Upper lobe of left lung (tissue), 6 donors: Measurements from ENCODE around the gene TASP1. TPM values are rescaled to one million over a fixed set of nuclear protein-coding genes. Genes with fewer than 3 reads are reported as not detected.

Experiments used
- ATAC-seq, 2 donors: fragments of 200-7000 bp; cut with Tn5 transposase; one replicate each; pipeline ENCODE4 v1.9.1; 2022; ENCODE audit warnings: mild to moderate bottlenecking in 2 of 2, moderate library complexity in 2 of 2; ENCODE audit not compliant: low FRiP score in 2 of 2
- DNase-seq, 2 donors: peaks; one replicate each; pipeline ENCODE4 v3.0.0-alpha.2; 2019 to 2020
- H3K27ac ChIP-seq, 4 donors: fragments of 200-600 bp; sonication (generic); one replicate each; pipeline ENCODE4 v1.5.1; 2016 to 2019
- H3K27me3 ChIP-seq, 4 donors: fragments of 200-600 bp; sonication (generic); one replicate each; pipeline ENCODE4 v1.5.1; 2017 to 2019
- H3K36me3 ChIP-seq, 4 donors: fragments of 200-600 bp; sonication (generic); one replicate each; pipeline ENCODE4 v1.5.1; 2016 to 2019
- H3K4me1 ChIP-seq, 4 donors: fragments of 200-600 bp; sonication (generic); one replicate each; pipeline ENCODE4 v1.5.1; 2018 to 2019
- H3K4me3 ChIP-seq, 4 donors: fragments of 200-600 bp; sonication (generic); one replicate each; pipeline ENCODE4 v1.5.1; 2017 to 2019; ENCODE audit warnings: mild to moderate bottlenecking in 2 of 4, moderate library complexity in 1 of 4
- H3K9me3 ChIP-seq, 4 donors: fragments of 200-600 bp; sonication (generic); one replicate each; pipeline ENCODE4 v1.5.1; 2018 to 2019
- EP300 ChIP-seq, 4 donors: sonication (generic); formaldehyde crosslinking; IDR thresholded peaks; one replicate each; pipeline ENCODE4 v1.5.1; 2017; ENCODE audit warnings: antibody characterized with exemption in 4 of 4, control low read depth in 2 of 4
- POLR2A ChIP-seq, 4 donors: fragments of 450-650 bp; IDR thresholded peaks; one replicate each; pipeline ENCODE4 v1.5.1; 2016 to 2017; ENCODE audit warnings: antibody characterized with exemption in 4 of 4, mild to moderate bottlenecking in 2 of 4
- POLR2AphosphoS5 ChIP-seq, 2 donors: sonication (generic); formaldehyde crosslinking; IDR thresholded peaks; one replicate each; pipeline ENCODE4 v1.5.1; 2017; ENCODE audit warnings: antibody characterized with exemption in 2 of 2
- WGBS, 2 donors: methylation state at CpG; one replicate each; pipeline ENCODE4 v1.1.5; 2017 to 2018; 5-methylcytosine and 5-hydroxymethylcytosine counted together
- total RNA-seq, 6 donors: library from RNA; depleted of rRNA in 4 of 6; stranded (reverse); fragments of >200 nt in 4 of 6; gene quantifications; one replicate each; pipeline versions ENCODE4 v1.1.0 to v1.2.1, GENCODE V29; 2016 to 2021
- TF ChIP-seq, protein P1 (sequence below), 6 experiments: fragments of 450-650 bp in 4 of 6; fragments of 200-600 bp in 2 of 6; sonication (generic) in 2 of 6; IDR thresholded peaks; one replicate each; pipeline ENCODE4 v1.5.1; 2016 to 2019; ENCODE audit warnings: antibody characterized with exemption in 6 of 6
- donor health status: DM: no; HTN: no; CAD: no; lungs with moderate emphysema.
- donor health status: DM: no; HTN: yes; CAD: no; lungs with severe emphysema.

TASP1 gene
- total RNA-seq, 6 donors from 2014 or later: 12.4 to 21.1 (median 14.0) TPM

DNA sequence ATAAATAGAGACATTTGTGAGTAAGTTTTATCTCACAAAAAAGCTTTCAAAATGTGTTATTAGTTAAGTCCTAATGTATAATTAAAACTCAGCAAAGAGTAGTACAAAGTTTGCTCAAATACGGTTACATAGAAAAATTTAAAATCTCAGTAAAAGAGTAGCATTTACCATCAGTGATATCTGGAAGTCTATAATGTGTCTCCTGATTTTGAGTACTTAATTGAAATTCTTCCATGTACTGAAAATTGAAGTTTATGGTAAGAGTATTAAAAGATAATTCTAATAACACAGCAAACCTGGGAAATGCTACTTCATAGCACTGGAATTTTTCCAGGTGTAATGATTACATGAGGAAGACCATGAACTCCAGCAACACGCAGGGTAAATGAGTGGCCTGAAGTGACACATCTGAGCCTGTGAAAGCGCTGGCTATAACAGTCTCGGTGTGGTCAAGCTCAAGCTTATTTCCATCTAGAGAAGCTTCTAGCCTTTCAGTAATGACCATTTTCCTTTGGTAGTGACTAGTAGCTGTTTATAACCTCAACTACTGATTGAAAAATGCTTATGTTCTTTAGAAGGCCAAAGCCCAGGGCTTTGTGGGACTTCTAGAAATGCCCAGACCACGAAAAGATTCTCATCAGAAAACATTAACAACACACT is 214.4 kb downstream of the TASP1 start:
- ATAC-seq (no peak), DNase-seq (no peak)
- Histone ChIP-seq H3K27ac (no peak overlapping the region), H3K4me1 (peaks cover 0 to 5% (median 2%) of the 10 kb centered on the region in 4 donors), H3K36me3 (no peaks in the 10 kb centered on the region), H3K9me3 (no peaks in the 10 kb centered on the region), H3K4me3 (no peak overlapping the region), H3K27me3 (no peaks in the 10 kb centered on the region)
- TF ChIP-seq POLR2A (IDR thresholded peaks at IDR 0.05): no peak
- TF ChIP-seq EP300 (IDR thresholded peaks at IDR 0.05): no peak
- TF ChIP-seq, protein P1, sequence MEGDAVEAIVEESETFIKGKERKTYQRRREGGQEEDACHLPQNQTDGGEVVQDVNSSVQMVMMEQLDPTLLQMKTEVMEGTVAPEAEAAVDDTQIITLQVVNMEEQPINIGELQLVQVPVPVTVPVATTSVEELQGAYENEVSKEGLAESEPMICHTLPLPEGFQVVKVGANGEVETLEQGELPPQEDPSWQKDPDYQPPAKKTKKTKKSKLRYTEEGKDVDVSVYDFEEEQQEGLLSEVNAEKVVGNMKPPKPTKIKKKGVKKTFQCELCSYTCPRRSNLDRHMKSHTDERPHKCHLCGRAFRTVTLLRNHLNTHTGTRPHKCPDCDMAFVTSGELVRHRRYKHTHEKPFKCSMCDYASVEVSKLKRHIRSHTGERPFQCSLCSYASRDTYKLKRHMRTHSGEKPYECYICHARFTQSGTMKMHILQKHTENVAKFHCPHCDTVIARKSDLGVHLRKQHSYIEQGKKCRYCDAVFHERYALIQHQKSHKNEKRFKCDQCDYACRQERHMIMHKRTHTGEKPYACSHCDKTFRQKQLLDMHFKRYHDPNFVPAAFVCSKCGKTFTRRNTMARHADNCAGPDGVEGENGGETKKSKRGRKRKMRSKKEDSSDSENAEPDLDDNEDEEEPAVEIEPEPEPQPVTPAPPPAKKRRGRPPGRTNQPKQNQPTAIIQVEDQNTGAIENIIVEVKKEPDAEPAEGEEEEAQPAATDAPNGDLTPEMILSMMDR (IDR thresholded peaks at IDR 0.05): no peak
- TF ChIP-seq POLR2AphosphoS5 (IDR thresholded peaks at IDR 0.05): no peak
- WGBS, 2 donors: 94 to 96% methylated on average over 5 of the region's 5 CpGs

DNA sequence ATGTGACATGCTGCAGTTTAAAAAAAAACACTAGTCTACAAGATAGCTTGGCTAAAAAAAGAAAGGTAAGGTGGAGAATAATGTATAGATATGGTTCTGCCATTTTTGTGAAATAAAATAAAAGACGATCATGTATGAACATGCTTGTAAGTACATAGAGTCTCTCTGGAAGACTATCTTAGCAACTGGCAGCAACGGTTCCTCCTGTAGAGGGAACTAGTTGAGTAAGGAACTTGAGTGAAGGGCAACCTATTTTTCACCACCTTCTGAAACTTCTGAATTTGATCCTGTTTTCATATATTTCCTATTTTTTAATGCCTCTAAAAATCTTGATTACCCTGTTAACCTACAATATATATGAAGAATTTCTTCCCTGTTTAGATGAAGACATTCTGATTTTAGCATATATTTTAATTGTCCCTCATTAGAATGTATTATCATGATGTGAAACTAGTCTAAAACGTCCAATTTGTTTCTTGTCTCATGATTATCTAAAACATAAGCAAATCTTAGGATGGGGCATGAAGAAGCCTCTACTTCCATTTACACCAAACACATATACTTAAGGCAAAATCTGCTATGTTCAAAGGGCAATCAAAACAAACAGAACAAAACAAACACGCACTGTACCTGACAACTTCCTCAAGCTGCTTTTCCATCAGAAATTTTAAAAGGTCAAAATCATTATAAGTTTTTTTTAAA is 215.1 kb downstream of the TASP1 start:
- Histone ChIP-seq H3K27me3 (no peaks in the 10 kb centered on the region), H3K9me3 (no peaks in the 10 kb centered on the region), H3K36me3 (no peaks in the 10 kb centered on the region), H3K4me1 (peaks cover 0 to 5% (median 4%) of the 10 kb centered on the region in 4 donors), H3K4me3 (no peak overlapping the region), H3K27ac (no peak overlapping the region)
- no peak for TF ChIP-seq EP300 (IDR thresholded peaks at IDR 0.05)
- TF ChIP-seq POLR2AphosphoS5 (IDR thresholded peaks at IDR 0.05): no peak
- no peak for TF ChIP-seq POLR2A (IDR thresholded peaks at IDR 0.05)
- TF ChIP-seq, protein P1 (IDR thresholded peaks at IDR 0.05): no peak
- WGBS, 2 donors: 83 to 87% methylated on average over 4 of the region's 4 CpGs
- DNase-seq (no peak), ATAC-seq (no peak)

DNA sequence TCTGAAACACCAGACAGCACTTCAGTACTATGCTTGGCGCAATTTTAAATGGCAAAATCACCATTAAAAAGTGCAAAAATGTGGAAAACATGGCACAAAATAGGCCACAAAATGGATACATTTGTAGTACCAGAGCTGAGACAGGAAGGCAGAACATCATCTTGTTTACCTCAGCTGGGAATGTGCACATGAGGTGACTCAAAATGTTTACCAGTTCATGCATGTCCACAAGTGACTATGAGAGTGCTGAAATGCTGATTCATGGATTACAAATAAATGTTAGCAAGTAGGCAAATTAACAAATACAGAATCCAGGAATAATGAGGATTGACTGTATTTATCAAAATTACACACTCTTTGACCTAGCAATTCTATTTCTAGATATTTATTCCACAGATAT is 216.1 kb downstream of the TASP1 start:
- H3K9me3 ChIP-seq: no peaks in the 10 kb centered on the region
- no peaks in the 10 kb centered on the region for H3K36me3 ChIP-seq
- peaks cover 0 to 5% (median 4%) of the 10 kb centered on the region in 4 donors for H3K4me1 ChIP-seq
- H3K27me3 ChIP-seq: no peaks in the 10 kb centered on the region
- ATAC-seq (no peak), DNase-seq (no peak)
- H3K4me3 ChIP-seq: no peak overlapping the region
- WGBS, 2 donors: 93 to 100% methylated on average over 1 of the region's 1 CpG
- no peak for TF ChIP-seq EP300 (IDR thresholded peaks at IDR 0.05)
- TF ChIP-seq, protein P1 (IDR thresholded peaks at IDR 0.05): no peak
- TF ChIP-seq POLR2AphosphoS5 (IDR thresholded peaks at IDR 0.05): no peak
- TF ChIP-seq POLR2A (IDR thresholded peaks at IDR 0.05): no peak
- H3K27ac ChIP-seq: no peak overlapping the region

DNA sequence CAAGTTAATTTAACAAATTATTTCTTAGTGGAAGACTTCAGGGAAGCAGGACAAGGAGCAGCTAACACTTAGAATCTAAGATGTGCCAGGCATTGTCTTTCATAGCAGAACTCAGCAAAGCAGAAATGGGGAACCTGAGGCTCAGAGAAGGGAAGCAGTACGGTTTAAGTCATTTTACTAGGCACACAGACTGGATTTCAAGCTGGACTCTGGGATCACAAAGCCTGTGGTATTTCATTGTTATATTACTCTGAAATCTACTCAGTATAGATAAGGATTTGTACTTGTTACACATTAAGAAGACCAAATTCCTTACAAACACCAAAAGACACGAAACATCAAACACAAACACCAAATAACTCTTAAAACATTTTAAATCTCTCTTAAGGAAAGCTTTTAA is 218.1 kb downstream of the TASP1 start:
- no peaks in the 10 kb centered on the region for H3K27me3 ChIP-seq
- ATAC-seq (no peak), DNase-seq (no peak)
- H3K36me3 ChIP-seq: peaks cover 0 to 4% (median 0%) of the 10 kb centered on the region in 4 donors
- no peak overlapping the region for H3K27ac ChIP-seq
- H3K4me3 ChIP-seq: no peak overlapping the region
- TF ChIP-seq POLR2A (IDR thresholded peaks at IDR 0.05) (no peak), POLR2AphosphoS5 (IDR thresholded peaks at IDR 0.05) (no peak), EP300 (IDR thresholded peaks at IDR 0.05) (no peak)
- TF ChIP-seq, protein P1 (IDR thresholded peaks at IDR 0.05): no peak
- 80 to 96% methylated on average over 2 of the region's 2 CpGs for WGBS, 2 donors
- H3K9me3 ChIP-seq: no peaks in the 10 kb centered on the region
- H3K4me1 ChIP-seq: peaks cover 0 to 5% (median 4%) of the 10 kb centered on the region in 4 donors
